ENCODE measurements around the gene SPRYD4.
"Not testable (repeated sequence)": the region's sequence is repeated elsewhere in the genome, so short reads cannot be mapped to it uniquely, and the experiment has no call there.

Gene SPRYD4

DNA sequence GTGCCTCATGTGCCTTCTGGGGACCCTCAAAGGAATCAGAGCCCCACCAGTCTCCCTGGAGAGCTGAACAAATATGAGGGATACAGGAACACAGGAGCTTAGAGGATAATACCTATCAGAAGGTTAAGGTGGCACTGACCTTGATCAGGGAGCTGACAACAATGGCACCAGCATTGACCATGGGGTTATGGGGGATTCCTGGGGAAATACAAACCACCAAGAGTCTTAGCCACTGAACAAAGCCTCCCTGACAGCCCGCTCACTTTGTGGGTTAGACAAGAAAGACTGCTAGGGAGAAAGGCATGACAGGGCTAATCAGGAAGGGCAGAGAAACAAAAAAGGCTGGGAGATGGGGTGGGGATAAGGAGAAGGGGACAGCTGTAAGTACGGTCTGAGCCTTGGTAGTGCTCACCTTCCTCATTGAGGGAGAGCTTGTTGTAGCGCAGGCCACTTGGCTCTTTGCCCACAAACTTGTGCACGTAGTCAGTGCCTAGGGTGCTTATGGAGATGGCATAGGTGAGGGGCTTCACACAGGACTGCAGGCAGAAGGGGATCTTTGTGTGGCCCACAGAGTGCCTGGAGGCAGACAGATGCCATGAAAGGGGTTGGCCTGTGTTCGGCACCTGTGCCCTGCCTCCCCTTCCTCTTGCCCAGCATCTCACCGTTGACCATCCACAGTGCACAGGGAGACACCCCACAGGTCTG is 9.3 kb downstream of the SPRYD4 start:
- no peak for DNase-seq

DNA sequence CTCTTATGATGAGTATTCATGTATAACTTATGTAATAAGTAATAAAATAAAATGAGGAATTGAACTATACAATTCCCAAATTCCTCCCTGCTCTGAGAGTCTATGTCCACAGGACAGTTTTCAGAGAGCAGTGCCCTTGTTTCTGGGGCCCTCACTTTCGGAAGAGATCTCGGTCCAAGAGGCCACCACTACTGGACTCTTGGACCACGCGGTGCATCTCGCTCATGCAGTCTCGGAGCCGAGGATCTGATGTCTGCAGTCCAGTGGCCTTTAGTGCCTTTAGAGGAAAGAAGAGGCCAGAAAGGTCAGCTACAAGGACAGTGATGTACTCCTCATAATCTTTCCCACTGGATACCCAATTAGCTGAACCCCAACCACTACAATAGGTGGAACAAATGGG is 11.2 kb downstream of the SPRYD4 start:
- no peak for DNase-seq

DNA sequence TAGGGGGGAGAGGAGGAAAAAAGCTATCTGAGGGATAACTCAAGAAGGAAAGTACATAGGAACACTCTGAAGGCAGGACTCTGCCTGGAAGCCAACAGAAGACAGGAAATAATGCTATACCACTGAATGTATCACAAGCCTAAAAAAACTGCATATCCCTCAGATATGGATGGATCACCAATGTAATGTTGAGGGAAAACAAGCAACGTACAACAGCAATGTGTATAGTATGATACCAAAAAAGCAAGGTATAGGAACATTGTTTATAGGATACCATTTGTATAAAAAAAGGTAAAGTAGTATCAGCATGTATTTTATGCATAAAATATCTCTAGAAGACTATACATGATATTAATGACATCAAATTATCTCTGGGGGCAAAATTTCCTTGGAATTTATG is 16.2 kb downstream of the SPRYD4 start:
- no peak for DNase-seq

DNA sequence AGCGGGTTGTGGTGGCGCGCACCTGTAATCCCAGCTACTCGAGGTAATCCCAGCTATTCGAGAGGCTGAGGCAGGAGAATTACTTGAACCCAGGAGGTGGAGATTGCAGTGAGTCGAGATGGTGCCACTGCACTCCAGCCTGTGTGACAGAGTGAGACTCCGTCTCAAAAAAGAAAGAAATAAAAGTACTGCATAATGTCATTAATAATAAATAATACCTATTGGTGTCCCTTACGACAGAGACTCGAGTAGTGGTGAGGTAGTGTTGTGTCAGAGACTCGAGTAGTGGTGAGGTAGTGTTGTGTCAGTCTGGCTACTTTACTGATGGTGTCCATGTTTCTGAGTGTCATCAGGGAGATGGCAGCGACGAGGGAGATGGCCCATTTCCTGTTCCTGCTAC is 18.3 kb downstream of the SPRYD4 start:
- DNase-seq = no peak

DNA sequence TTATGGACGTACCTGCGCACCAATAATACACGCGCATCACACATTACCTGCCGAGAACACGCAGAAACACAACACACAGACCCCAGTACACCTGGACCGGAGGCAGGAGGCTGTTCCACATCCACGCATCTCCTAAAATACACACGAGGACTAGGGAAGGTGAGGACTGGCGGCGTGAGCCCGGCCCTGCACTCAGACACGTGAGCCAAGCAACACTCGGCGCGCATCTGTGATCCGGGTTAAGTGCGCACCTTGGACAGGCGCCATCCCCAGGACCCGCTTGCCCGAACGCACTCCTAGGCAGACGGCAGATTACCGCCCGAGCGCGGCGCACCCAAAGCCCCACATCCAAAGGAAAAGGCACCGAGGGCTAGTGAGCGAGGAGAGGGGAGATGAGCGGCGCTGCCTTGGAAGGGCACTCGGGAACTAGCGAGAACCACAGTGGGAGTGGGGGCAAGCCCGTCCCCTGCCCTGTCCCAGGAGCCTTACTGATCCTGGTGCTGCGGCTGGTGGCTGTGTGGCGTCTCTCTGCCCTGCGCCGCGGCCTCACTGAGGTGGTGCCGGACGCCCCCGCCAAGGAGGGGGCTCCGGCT is 19.2 kb downstream of the SPRYD4 start:
- peak; percentile 45 for DNase-seq

DNA sequence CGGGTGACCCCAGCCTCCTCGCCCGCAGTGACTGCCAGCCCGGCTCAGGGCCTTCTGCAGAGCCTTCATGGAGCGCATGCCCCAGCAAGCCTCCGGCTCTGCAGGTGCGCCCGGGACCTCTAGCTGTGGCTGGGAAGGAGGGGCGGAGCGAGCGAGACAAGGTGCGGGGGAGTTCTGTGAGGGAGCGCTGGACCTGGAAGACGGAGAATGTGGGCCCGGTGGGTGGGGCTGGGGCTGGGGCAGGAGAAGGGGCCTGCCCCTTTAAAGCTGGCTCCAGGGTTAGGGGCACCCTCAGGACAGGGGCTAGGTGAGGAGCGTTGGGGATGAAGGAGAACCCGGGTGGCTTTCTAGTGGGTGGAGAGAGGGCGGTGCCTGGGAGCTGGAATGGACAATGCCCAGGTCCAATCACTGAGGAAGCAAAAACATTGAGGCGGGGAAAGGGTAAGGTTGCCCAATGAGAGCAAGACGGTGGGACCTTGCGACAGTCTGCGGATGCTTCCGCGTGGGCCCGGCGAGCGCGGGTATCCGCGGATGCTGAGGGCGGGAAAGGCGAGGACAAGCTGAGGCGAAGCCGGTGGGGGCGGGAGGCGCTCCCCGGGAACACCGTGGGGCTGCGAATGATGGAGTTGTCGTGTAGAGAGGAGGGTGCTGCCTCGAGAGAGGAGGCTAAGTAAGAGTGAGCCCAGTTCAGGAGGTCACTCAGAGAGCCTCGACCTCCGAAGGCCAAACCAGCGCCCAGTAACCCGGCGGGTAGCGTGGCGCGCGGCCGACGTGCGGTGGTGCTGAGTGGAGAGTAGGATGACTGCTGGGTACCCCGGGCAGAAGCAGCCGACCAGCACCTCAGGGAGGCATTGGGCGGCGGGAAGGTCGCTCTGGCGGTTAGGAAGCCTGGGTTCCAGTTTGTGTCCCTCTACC is 19.9 kb downstream of the SPRYD4 start, which contains the start of gene GLS2:
Gene GLS2, minus strand, starts transcription at position 121 of the 915 bp plus-strand sequence. Its CDS starts 43 bp downstream, at position 78.
- peak; percentile 71 for DNase-seq

DNA sequence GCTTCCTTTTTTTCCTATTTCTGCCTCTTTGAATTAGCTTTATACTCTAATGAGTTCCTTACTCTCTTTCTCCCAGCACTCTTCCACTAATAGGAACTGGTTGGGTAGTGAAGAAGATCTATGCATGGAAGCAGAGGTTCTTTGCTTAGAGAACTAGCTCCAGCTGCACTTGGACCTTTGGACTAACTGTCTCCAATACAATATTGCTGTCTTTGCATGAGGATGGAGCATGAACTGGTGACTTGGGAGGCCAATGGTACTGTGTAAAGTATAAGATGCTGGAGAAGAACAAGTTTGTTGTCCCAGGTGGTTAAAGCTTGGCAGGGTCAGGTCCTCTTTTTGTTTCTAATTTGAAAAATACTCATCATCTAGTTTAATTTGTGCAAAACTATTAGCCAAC is 22.0 kb downstream of the SPRYD4 start:
- DNase-seq = no peak

DNA sequence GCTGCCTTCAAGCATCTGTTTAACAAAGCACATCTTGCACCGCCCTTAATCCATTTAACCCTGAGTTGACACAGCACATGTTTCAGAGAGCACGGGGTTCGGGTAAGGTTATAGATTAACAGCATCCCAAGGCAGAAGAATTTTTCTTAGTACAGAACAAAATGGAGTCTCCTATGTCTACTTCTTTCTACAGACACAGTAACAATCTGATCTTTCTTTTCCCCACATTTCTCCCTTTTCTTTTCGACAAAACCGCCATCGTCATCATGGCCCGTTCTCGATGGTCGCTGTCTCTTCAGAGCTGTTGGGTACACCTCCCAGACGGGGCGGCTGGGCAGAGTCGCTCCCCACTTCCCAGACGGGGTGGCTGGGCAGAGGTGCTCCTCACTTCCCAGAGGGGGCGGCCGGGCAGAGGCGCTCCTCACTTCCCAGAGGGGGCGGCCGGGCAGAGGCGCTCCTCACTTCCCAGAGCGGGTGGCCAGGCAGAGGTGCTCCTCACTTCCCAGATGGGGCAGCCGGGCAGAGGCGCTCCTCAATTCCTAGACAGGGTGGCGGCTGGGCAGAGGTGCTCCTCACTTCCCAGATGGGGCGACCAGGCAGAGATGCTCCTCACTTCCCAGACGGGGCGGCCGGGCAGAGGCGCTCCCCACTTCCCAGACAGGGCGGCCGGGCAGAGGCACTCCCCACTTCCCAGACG is 25.2 kb downstream of the SPRYD4 start:
- DNase-seq = not testable (repeated sequence)

DNA sequence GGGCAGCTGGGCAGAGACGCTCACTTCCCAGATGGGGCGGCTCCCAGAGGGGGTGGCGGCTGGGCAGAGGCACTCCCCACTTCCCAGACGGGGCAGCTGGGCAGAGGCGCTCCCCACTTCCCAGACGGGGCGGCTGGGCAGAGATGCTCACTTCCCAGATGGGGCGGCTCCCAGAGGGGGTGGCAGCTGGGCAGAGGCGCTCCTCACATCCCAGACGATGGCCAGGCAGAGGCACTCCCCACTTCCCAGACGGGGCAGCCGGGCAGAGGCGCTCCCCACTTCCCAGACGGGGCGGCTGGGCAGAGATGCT is 25.7 kb downstream of the SPRYD4 start:
- DNase-seq = not testable (repeated sequence)

DNA sequence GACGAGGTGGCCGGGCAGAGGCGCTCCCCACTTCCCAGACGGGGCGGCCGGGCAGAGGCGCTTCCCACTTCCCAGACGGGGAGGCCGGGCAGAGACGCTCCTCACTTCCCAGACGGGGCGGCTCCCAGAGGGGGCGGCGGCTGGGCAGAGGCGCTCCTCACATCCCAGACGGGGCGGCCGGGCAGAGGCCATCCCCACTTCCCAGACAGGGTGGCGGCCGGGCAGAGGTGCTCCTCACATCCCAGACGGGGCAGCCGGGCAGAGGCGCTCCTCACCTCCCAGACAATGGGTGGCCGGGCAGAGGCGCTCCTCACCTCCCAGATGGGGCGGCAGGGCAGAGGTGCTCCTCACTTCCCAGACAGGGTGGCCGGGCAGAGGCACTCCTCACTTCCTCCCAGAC is 26.1 kb downstream of the SPRYD4 start:
- not testable (repeated sequence) for DNase-seq

DNA sequence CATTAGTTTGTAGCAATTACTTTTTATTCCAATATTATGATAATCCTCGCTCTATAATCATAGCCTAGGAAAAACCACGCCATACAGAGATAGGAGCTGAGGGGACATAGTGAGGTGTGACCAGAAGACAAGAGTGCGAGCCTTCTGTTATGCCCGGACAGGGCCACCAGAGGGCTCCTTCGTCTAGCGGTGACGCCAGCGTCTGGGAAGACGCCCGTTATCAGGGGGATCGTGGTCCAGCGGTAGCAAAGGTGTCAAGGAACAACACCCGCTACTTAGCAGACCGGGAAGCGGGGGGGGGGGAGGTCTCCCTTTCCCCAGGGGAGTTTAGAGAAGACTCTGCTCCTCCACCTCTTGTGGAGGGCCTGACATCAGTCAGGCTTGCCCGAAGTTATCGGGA is 28.3 kb downstream of the SPRYD4 start:
- DNase-seq = peak; percentile 1

DNA sequence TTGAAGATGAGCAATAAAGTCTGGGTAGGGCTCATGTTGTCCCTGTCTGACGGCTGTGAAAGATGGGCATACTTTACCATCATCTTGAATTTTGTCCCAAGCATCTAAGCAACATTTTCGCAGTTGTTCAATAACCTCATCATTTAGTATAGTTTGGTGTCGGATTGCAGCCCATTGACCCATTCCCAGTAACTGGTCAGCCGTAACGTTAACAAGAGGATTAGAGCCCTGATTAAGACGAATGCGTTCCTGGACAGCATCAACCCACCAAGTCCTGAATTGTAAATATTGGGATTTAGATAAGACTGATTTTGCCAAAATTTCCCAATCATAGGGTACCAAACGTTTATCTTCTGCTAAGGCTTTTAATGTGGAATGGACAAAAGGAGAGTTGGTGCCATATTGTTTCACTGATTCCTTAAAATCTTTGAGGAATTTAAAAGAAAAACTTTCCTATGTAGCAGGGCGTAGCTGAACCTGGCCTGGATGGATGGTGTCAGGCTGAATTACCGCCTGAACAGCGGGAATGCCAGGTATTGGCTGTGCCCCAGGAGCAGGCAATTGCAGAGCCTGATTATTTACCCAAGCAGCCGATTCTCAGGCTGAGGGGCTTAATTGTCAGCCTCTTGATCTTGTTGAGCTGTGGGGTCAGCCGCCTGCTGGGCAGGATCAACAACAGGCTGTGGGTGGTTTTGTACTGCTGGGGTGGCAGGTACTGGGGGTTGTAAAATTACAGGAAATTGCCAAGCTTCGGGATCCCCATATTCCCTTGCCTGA is 29.9 kb downstream of the SPRYD4 start:
- peak; percentile 70 for DNase-seq

DNA sequence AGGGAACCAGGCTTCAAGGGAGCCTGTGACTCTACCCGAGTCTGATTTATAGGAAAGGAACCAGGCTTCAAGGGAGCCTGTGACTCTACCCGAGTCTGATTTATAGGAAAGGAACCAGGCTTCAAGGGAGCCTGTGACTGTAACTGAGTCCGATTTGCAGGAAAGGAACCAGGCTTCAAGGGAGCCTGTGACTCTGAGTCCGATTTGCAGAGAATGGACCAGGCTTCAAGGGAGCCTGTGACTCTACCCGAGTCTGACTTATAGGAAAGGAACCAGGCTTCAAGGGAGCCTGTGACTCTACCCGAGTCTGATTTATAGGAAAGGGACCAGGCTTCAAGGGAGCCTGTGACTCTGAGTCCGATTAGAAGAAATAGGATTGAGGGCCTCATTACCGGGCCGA is 31.1 kb downstream of the SPRYD4 start:
- not testable (repeated sequence) for DNase-seq

DNA sequence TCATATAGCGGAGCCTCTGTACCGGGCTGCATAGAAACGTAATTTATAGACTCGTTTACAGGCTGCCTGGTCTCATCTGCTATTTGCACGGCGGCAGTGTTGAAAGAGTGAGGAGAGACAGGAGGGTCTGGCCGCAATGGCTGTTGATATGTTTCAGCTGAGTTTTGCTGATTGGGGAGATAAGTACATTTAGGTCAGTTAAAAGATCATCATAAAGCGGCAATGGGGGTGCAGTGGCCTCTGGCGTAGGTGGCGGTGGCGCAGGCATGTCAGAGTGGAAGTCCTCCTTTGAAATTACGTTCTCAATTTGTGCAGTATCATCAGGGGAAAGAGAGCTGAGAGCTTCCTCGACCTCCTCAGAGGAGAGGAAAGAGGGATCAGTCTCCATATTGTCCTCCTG is 31.5 kb downstream of the SPRYD4 start:
- not testable (repeated sequence) for DNase-seq

DNA sequence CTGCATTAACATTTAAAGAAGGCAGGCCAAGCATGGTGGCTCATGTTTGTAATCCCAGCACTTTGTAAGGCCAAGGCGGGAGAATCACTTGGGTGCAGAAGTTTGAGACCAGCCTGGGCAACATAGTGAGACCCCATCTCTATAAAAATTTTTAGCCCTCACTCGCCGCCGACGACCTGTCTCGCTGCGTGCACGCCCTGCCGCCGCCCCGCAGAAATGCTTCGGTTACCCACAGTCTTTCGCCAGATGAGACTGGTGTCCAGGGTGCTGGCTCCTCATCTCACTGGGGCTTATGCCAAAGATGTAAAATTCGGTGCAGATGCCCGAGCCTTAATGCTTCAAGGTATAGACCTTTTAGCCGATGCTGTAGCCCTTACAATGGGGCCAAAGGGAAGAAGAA is 42.4 kb downstream of the SPRYD4 start:
- DNase-seq = no peak

DNA sequence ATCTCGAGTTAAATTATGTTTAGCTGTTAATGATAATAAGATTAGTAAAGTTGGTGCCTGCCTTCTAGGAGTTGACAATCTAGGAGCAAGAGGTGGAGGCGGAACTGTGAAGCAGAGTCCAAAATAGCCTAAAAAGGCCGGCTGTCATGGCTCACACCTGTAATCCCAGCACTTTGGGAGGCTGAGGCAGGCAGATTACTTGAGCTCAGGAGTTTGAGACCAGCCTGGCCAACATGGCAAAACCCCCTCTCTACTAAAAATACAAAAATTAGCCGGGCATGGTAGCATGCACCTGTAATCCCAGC is 45.6 kb downstream of the SPRYD4 start:
- not testable (repeated sequence) for DNase-seq

DNA sequence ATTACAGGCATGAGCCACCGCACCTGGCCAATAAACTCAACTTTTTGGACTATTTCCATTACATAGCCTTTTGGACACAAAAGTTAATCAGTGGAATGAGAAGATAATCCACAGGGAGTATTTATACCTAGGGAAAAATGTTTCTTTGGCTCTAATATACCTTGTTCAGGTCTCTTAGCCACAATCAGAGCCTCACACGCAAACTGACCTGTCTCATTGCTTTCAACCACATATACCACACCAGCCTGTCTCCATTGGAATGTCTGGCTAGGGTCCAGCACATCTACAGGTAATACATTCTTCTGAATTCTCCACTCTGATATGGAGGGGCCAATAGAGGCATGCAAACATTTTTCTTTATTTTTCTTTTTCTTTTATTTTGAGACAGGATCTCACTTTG is 49.5 kb downstream of the SPRYD4 start:
- no peak for DNase-seq

DNA sequence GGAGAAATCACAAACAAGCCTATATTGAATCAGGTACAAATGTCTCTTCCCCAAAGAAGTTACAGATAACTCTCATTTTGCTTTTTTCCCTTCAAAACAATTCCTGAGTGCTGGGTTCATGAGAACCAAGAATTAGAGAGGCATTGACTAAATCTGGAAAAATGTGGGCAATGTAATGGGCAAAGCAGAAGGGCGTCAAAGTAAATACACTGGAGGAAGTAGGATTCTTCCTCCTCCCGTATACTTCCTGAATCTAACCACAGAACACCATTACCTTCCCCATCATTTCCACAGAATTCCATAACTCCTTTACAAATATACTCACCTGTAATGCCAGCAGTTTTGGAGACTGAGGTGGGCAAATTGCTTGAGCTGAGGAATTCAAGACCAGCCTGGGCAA is 50.2 kb downstream of the SPRYD4 start:
- DNase-seq = no peak

DNA sequence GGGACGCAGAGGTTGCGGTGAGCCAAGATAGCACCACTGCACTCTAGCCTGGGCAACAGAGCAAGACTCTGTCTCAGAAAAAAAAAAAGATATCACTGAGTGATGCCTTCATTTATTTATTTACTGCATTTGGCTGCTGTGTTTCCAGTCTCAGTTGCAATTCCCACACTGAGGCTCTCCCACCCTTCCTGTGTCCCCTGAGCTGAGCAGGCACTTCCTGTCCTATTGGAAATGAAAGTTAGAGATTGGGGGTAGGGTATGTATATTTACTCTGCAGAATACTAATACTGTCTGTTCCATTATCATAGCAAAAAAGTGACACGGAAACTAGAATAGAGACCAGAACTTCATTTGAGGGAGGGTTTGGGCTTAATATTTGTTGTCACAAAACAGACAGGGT is 51.7 kb downstream of the SPRYD4 start:
- no peak for DNase-seq

DNA sequence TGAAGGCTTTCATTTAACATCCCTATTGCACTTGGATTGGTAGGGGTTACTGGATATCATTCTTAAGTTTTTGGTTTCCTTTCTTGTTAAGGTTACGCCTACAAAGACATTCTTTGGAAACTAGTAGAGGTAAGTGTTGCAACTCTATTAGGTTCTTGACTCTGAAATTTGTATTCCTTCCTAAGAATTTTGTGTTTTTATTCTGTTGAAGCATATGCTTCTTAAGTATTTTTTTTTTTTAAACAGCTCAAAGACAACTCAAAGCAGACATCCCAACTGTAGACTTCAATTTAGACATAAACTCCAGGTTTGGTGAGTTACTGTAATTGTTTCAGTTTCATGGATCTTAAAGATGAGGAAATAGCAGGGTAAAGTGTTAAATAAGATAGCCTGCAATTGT is 52.1 kb downstream of the SPRYD4 start:
- no peak for DNase-seq

DNA sequence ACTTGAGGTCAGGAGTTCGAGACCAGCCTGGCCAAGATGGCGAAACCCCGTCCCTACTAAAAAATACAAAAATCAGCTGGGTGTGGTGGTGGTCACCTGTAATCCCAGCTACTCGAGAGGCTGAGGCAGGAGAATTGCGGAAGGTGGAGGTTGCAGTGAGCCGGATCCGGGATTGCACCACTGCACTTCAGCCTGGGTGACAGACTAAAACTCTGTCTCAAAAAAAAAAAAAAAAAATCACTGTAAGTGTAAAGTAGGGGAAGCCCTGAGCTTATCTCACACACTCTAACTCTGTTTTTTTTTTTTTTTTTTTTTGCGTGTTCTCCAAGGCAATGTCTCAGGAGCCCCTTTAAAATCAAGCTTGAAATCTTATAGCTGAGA is 52.8 kb downstream of the SPRYD4 start:
- no peak for DNase-seq

DNA sequence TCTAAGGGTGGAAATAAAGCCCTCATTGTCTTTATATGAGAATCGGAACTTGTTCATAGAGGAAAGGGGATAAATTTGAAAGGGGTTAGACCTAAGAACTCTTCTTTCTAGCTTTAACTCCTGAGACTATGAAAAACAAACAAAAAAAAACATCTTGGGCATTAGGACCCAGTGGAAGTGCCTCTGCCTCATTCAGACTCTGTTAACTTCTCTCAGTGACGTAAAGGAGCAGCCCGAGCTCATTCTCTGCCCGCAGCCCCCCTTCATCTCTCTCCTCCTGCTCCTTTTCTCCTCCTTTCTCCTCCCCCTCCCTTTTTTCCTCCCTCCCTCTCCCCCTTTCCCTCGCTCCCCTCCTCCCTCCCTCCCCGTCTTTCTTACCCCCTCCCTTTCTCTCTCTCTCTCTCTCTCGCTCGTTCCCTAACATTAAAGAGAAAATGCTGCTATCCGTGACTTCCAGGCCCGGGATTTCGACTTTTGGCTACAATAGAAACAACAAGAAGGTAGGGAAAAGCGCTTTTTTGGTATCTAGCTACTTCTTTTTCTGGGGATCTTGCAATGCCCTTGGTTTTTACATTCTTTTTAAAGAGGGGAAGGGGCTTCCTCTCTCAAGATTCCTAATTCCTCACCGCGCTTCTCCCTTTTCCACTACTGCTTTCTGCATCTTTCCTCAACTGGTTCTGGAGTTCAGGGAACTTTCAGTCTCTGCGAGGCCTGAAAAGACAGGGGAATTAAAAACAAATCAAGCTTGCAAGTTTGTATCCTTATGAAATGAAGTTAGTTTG is 53.4 kb downstream of the SPRYD4 start, which contains the start of gene RBMS2:
Gene RBMS2, plus strand, starts transcription at position 231 of the 782 bp plus-strand sequence. Its CDS starts 204 bp downstream, at position 435.
- peak; percentile 13 for DNase-seq

All from COR-L47 (cell line).